ENCODE measurements around the gene TIMM21. TPM values are rescaled to one million over a fixed set of nuclear protein-coding genes. Genes with fewer than 3 reads are reported as not detected.

TIMM21 gene
- polyA plus RNA-seq, 2 donors: 19.7 to 22.4 TPM

- WGBS, 2 donors: 71 to 74% methylated on average over 11 of the region's 11 CpGs
- H3K9me3 ChIP-seq (ENCODE audit: control insufficient read depth in 2 of 2, insufficient read depth in 1 of 2, low read depth in 1 of 2, low read length in 1 of 2): no peaks in the 10 kb centered on the region
- no peak overlapping the region for H3K27ac ChIP-seq (ENCODE audit: low read depth in 2 of 2, low read length in 1 of 2)
- no peak overlapping the region for H3K4me3 ChIP-seq (ENCODE audit: low read depth in 1 of 2, low read length in 2 of 2)
- no peaks in the 10 kb centered on the region for H3K4me1 ChIP-seq (ENCODE audit: control insufficient read depth in 2 of 2, insufficient read depth in 2 of 2, low read length in 1 of 2)
- H3K36me3 ChIP-seq (ENCODE audit: control insufficient read depth in 2 of 2, insufficient read depth in 2 of 2, low read length in 1 of 2): no peaks in the 10 kb centered on the region
- no peaks in the 10 kb centered on the region for H3K27me3 ChIP-seq (ENCODE audit: control insufficient read depth in 1 of 2, insufficient read depth in 2 of 2, low read length in 2 of 2)
These were observed 49.5 kb downstream of the TIMM21 start for GRCh38 chr18:74197705-74198341.

GRCh38 chr18:74198453-74198852, 50.1 kb downstream of the TIMM21 start:
- no peak overlapping the region for H3K27ac ChIP-seq (ENCODE audit: low read depth in 2 of 2, low read length in 1 of 2)
- no peaks in the 10 kb centered on the region for H3K9me3 ChIP-seq (ENCODE audit: control insufficient read depth in 2 of 2, insufficient read depth in 1 of 2, low read depth in 1 of 2, low read length in 1 of 2)
- no peak overlapping the region for H3K4me3 ChIP-seq (ENCODE audit: low read depth in 1 of 2, low read length in 2 of 2)
- no peaks in the 10 kb centered on the region for H3K36me3 ChIP-seq (ENCODE audit: control insufficient read depth in 2 of 2, insufficient read depth in 2 of 2, low read length in 1 of 2)
- WGBS, 2 donors: 81 to 93% methylated on average over 3 of the region's 3 CpGs
- no peaks in the 10 kb centered on the region for H3K4me1 ChIP-seq (ENCODE audit: control insufficient read depth in 2 of 2, insufficient read depth in 2 of 2, low read length in 1 of 2)
- no peaks in the 10 kb centered on the region for H3K27me3 ChIP-seq (ENCODE audit: control insufficient read depth in 1 of 2, insufficient read depth in 2 of 2, low read length in 2 of 2)

- H3K27ac ChIP-seq (ENCODE audit: low read depth in 2 of 2, low read length in 1 of 2): no peak overlapping the region
- WGBS, 2 donors: 71 to 81% methylated on average over 17 of the region's 17 CpGs
- H3K4me3 ChIP-seq (ENCODE audit: low read depth in 1 of 2, low read length in 2 of 2): no peak overlapping the region
- no peaks in the 10 kb centered on the region for H3K4me1 ChIP-seq (ENCODE audit: control insufficient read depth in 2 of 2, insufficient read depth in 2 of 2, low read length in 1 of 2)
- H3K9me3 ChIP-seq (ENCODE audit: control insufficient read depth in 2 of 2, insufficient read depth in 1 of 2, low read depth in 1 of 2, low read length in 1 of 2): no peaks in the 10 kb centered on the region
- H3K36me3 ChIP-seq (ENCODE audit: control insufficient read depth in 2 of 2, insufficient read depth in 2 of 2, low read length in 1 of 2): no peaks in the 10 kb centered on the region
- H3K27me3 ChIP-seq (ENCODE audit: control insufficient read depth in 1 of 2, insufficient read depth in 2 of 2, low read length in 2 of 2): no peaks in the 10 kb centered on the region
These were observed 52.5 kb downstream of the TIMM21 start for GRCh38 chr18:74200780-74201179.

- WGBS, 2 donors: 58 to 61% methylated on average over 7 of the region's 7 CpGs
- Histone ChIP-seq H3K36me3 (ENCODE audit: control insufficient read depth in 2 of 2, insufficient read depth in 2 of 2, low read length in 1 of 2) (no peaks in the 10 kb centered on the region), H3K4me1 (ENCODE audit: control insufficient read depth in 2 of 2, insufficient read depth in 2 of 2, low read length in 1 of 2) (no peaks in the 10 kb centered on the region)
These were observed 55.5 kb downstream of the TIMM21 start for GRCh38 chr18:74203811-74204210.

GRCh38 chr18:74204526-74205152, 56.3 kb downstream of the TIMM21 start:
- H3K27ac ChIP-seq (ENCODE audit: low read depth in 2 of 2, low read length in 1 of 2): no peak overlapping the region
- H3K36me3 ChIP-seq (ENCODE audit: control insufficient read depth in 2 of 2, insufficient read depth in 2 of 2, low read length in 1 of 2): no peaks in the 10 kb centered on the region
- no peak overlapping the region for H3K4me3 ChIP-seq (ENCODE audit: low read depth in 1 of 2, low read length in 2 of 2)
- H3K4me1 ChIP-seq (ENCODE audit: control insufficient read depth in 2 of 2, insufficient read depth in 2 of 2, low read length in 1 of 2): no peaks in the 10 kb centered on the region
- 60 to 66% methylated on average over 5 of the region's 5 CpGs for WGBS, 2 donors
- H3K27me3 ChIP-seq (ENCODE audit: control insufficient read depth in 1 of 2, insufficient read depth in 2 of 2, low read length in 2 of 2): no peaks in the 10 kb centered on the region
- no peaks in the 10 kb centered on the region for H3K9me3 ChIP-seq (ENCODE audit: control insufficient read depth in 2 of 2, insufficient read depth in 1 of 2, low read depth in 1 of 2, low read length in 1 of 2)

More at GRCh38 chr18:74203811-74204210, 55.5 kb downstream of the TIMM21 start:
- Histone ChIP-seq H3K27ac (ENCODE audit: low read depth in 2 of 2, low read length in 1 of 2) (no peak overlapping the region), H3K4me3 (ENCODE audit: low read depth in 1 of 2, low read length in 2 of 2) (no peak overlapping the region), H3K9me3 (ENCODE audit: control insufficient read depth in 2 of 2, insufficient read depth in 1 of 2, low read depth in 1 of 2, low read length in 1 of 2) (no peaks in the 10 kb centered on the region), H3K27me3 (ENCODE audit: control insufficient read depth in 1 of 2, insufficient read depth in 2 of 2, low read length in 2 of 2) (no peaks in the 10 kb centered on the region)

Other genes starting within 250 kb of the TIMM21 start
- under 1 TPM; 0.16 to 0.41 TPM for gene FBXO15, start 689 bp upstream of the TIMM21 start, polyA plus RNA-seq
- 10 to 100 TPM; 37.0 to 81.5 TPM for gene CYB5A, start 143.4 kb downstream of the TIMM21 start, polyA plus RNA-seq
- not detected for gene C18orf63, start 167.3 kb downstream of the TIMM21 start, polyA plus RNA-seq

Data from esophagus (tissue), 2 donors.